Airway epithelial cell (primary cell): ENCODE results near the gene DCBLD2. TPM values are rescaled to one million over a fixed set of nuclear protein-coding genes. Genes with fewer than 3 reads are reported as not detected.

ENCODE experiments used
- total RNA-seq: library from RNA; depleted of rRNA; stranded (reverse); fragments of >200 nt; gene quantifications from 2 replicates; pipeline ENCODE4 v1.2.3, GENCODE V29; 2015

The DCBLD2 gene
- 74.5 and 86.6 TPM in 2 replicates for total RNA-seq

GRCh38 chr3:98901392-98902350 is at the start of gene DCBLD2:
Gene DCBLD2 (minus strand): TSS chr3:98901695. CDS start chr3:98901326, 369 bp downstream.

GRCh38 chr3:98763076-98763475 is 138.4 kb downstream of the DCBLD2 start, which contains the start of gene ST3GAL6:
Gene ST3GAL6 (plus strand): TSS chr3:98763340. CDS start chr3:98768441, 5,101 bp downstream.

Other genes starting within 250 kb of the DCBLD2 start
- 1.3 and 3.2 TPM in 2 replicates for gene ST3GAL6, start 138.4 kb downstream of the DCBLD2 start, total RNA-seq